Cerebellar nuclear complex (tissue), 1 donor: Measurements from ENCODE around the gene GRN.
"Not testable (repeated sequence)": the region's sequence is repeated elsewhere in the genome, so short reads cannot be mapped to it uniquely, and the experiment has no call there.

Experiments
- DNase-seq, 2 experiments: peaks; one replicate each; lab custom pipeline; 2025; lab: John Stamatoyannopoulos, UW

The GRN gene

DNA sequence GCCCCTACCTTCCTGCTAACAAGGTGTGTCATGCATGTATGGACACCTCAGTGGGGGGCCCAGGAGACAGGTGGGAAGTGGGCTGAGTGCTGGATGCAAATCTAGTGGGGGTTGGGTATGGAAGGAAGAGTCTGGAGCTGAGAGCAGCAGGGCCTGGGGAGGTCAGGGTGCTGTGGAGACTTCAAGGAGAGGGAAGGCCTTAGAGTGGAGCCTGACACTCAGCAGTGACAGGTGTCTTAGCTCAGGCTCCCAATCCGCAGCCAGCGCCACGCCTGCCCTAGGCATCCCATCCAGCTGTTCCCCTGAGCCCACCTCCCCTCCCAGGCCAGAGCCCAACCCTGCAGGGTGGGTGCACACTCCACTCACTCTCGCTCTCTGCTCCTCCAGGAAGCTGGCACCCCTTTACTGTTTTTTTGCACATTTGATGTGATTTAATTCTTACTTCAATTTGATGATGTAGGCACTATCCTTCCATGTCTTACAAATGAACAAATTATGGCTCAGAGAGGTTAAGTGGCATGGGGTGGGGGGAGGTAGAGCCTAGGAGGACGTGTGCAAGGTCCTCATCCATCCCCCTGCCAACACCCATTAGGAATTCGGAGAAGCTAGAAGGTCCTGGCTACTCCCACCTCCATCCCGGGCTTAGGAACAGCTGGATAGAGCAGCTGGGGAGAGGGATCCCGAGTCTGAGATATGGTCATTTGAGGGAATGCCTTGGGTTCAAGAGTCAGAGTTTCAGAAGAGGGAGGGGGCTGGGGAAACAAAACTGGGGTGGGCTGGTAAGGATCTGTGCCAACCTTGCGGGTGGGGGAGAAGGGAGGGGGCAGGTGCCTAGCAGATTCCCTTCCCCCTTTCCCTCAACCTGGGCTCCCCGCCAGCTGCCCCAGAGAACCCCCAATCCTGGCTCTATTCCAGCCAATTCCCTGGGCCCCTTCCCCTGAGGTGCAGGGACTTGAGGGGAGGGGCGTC lies 16.5 kb downstream of the GRN start:
- no peak for DNase-seq

DNA sequence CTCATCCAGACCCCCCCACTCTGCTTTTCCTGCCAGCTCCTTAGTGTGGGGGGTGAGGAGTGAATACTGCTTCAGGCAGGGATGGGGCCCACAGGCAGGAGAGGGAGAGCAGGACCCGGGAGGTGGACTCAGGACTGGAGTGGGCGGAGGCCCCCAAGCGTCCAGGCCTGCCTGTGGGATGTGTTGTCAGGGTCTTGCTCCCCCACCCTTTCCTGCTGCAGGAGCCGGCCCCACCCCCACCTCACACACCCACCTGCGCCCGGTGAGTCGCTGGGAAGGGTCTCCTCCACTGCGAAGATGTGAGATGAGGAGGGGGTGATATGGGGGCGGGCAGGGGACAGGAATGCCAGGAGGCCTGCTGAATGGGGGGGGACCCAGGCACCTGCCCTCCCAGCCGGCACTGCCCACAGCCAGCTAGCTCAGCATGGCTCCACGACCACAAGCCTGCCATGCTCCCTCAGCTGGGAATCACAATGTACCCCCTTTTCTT lies 17.4 kb downstream of the GRN start:
- no peak for DNase-seq

DNA sequence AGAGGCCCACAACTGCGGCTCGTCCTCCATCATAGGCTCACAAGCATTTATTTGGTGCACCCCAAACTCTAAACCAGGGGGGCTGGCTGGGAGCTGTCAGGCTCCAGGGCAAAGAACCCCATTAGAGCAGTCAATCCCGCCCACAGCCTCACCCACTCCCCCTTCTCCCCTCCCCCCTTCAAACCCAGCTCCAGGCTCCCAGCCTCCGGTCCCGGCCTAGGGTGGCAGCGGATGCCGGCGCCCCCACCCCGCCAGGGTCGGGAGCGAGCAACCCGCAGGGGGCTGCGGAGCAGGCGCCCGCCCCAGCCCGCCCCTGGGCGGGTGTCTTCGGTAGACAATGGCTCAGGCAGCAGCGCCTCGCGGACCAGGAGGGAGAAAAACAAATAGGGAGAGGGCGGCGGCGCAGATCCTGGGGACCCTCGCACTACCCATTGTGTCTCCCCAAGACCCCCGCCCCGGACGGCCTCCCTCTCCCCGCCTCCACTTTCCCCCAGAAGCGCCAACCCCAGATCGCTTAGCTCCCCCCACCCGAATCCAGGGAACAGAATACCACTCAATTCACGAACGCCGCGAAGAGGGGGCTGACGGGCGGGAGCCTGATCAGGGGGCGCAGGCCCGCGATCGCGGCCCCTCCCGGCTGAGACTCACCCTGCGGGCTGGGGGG lies 18.0 kb downstream of the GRN start:
- DNase-seq: no peak

DNA sequence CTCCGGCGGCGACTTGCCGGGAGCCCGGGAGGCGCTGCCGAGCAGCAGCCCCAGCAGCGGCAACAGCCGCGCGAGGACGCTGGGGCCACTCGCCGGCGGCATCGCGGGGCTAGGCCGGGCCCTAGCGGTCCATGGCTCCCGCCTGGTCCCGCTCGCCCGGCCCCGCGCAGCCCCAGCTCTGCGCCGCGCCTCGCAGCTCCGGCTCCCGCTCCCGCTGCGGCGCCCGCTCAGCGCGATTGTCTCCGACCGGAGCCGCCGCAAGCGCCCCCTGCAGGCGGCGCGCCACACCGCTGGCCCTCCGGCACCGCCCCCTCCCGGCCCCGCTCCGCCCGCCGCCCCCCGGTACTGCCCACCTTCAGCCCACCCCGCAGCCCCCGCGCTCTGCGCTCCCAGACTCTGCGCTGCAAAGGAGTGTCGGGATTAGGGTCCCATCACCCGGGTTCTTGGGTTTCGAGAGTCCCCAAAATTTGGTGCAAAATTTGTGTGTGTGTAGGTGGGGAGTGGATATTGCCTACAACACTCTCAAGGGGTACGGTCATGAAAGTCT lies 18.6 kb downstream of the GRN start, which contains the start of gene FAM171A2:
Gene FAM171A2 (minus strand): TSS at position 241 of the 547 bp plus-strand sequence. CDS start 139 bp downstream, at position 102.
- no peak for DNase-seq

DNA sequence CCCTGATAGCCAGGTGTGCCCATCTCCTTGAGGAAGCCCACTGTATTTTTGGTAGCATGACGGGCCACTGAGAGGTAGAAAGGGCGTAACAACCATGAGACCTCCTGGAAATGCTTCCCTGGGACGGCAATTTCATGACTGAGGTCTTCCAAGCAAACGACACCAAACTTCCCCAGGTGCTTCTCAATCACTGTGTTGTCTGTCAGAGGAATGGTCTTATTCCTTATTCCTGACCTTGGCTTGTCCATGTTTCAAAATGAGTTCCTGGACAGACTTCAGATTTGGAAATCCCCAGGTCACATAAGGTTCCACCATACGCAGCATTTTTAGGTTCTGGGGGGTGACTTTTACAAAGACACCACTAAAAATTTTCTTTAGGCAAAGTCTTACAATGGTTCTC lies 19.9 kb downstream of the GRN start:
- not testable (repeated sequence) for DNase-seq

DNA sequence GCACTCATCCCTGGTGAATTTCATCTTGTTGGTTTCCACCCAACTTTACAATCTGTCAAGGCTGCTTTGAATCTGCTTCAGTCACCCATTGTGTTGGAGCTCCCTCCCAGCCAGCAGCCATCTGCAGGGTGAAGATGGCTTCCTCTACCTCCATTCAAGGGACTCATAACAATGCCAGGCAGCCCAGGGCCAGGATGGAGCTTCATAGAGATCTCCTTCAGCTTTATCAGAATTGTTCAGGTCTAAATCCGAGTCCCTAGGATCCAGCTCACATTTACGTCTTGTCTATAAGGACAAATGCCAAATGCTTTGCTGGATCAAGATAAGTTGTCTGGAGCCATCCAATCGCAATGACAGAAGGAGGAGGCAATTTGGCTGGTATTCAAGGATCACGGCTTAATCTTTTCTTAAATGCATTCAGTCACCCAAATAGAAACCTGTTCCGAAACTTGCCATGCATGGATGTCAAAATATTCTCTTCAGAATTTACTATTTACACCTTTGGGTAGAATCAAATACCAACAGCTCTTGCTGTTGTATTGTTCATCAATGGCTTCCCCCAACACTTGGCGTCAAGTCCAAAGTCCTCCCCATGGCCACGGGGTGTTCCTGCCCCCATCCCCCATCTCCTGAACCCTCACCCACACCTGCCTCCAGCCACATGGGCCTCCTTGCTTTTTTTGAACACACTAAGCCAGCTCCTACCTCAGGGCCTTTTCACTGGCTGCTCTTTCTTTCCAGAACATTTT lies 22.3 kb downstream of the GRN start:
- no peak for DNase-seq

DNA sequence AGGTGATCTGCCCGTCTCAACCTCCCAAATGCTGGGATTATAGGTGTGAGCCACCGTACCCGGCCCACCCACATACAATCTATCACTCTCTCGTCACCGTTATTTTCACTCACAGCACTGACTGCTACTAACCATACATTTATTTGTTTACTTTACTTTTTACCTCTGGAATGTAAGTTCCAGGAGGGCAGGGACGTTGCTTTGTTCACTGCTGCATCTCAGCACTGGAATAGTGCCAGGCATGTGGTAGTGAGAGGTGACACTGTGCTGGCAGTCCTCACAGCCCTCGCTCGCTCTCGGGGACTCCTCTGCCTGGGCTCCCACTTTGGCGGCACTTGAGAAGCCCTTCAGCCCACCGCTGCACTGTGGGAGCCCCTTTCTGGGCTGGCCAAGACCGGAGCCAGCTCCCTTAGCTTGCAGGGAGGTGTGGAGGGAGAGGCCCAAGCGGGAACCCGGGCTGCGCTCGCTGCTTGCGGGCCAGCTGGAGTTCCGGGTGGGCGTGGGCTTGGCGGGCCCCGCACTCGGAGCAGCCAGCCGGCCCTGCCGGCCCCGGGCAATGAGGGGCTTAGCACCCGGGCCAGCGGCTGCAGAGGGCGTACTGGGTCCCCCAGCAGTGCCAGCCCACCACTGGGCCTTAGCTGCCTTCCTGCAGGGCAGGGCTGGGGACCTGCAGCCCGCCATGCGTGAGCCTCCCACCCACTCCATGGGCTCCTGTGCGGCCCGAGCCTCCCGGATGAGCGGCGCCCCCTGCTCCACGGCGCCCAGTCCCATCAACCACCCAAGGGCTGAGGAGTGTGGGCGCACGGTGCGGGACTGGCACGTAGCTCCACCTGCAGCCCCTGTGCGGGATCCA lies 23.5 kb downstream of the GRN start:
- not testable (repeated sequence) for DNase-seq

DNA sequence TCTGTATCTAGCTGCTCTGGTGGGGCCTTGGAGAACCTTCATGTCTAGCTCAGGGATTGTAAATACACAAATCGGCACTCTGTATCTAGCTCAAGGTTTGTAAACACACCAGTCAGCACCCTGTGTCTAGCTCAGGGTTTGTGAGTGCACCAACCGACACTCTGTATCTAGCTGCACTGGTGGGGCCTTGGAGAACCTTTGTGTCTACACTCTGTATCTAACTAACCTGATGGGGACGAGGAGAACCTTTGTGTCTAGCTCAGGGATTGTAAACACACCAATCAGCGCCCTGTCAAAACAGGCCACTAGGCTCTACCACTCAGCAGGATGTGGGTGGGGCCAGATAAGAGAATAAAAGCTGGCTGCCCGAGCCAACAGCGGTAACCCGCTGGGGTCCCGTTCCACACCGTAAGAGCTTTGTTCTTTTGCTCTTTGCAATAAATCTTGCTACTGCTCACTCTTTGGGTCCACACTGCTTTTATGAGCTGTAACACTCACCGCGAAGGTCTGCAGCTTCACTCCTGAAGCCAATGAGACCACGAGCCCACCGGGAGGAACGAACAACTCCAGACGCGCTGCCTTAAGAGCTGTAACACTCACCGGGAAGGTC lies 24.4 kb downstream of the GRN start:
- not testable (repeated sequence) for DNase-seq

DNA sequence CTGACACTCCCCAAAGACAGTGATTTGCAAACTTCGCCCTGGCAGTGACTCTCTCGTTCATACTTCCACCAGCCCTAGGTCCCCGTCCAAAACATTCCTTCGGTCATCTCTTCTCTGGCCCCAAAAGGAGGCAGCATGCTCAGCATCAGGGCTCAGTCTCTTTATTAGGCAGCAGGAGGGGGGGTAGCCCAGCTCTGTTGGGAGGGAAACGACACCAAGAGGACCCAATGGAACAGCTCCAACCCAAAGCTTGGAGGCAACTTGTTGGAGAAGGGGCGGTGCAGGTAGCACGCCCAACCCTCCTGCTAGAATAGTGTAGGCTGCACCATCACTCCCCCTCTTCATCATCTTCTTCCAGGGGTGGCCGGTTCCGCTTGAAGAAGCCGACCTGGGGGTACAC lies 26.9 kb downstream of the GRN start:
- DNase-seq: no peak

DNA sequence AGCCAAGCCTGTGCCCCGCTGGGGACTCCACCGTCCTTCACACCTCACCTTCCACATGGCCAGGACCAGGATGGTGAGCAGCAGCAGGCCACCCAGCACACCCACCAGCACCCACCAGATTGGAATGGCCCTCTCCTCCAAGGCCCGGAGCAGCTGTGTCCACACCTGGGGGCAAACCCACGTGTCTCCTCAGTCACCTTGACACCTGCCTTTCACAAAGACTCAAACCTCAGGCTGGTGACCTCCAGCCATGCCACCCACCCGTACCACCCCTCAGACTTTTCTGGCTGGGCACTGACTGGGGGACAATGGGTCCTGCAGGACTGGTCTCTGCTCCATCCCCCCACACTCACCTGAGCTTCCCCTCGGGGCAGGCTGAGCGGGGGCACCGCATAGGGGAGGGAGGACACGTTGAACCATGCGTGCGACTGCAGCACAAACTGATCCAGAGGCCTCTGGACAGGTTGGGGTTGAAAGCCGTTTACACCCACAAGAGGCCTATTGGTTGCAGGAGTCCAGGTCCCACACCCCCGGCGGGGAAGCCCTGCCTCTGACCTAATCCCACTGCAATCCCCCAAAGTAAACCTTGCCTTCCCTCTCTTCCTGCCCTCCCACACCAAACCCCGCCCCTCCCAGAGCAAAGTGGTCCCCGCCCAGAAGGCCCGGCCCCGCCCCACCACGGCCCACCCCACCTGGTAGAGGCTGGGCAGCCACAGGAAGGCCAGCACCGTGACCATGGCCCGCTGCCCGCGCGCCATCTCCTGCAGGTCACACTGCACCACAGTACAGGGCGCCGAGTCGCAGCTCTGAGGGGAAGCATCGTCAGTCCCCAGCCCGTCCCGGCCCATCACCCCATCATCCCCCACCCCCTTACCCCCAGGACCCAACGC lies 29.4 kb downstream of the GRN start:
- no peak for DNase-seq

DNA sequence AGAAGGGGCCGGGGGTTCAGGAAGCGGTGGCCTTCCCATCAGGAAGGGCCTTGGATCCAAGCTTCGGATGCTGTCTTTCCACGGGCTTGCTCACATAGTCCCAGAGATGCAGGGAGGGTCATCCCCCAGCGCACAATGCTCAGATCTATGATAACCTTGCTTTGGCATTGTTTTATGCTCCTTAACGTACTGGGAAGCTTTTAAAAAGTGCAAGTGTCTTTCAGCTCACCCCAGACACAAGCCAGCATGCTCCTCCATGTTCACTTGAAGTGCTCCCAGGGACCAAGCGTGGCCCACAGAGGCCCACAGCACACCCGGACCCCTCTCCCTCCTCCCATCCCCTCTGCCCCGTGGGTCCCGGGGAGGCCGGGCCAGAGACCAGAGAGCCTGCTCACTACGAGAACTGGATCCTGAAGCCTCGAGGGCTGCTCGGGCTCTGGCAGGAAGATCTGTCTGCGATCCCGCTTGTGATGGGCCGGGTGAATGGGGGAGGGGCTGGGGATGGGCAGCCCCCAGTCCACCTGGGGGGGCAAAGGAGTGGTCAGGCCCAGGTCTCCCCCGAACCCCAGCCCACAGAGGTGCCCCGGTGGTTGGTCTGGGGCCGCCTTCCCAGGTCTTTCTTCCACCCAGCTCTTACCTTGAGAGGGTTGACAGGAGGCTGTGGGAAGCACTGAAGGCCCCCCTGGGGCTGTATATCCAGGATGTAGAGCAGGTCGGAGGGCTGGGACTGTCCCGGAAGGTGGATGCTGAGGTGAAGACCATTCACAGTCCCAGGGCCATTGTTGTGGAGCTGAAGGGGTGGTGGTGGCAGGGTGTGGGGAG lies 30.3 kb downstream of the GRN start:
- DNase-seq: no peak

DNA sequence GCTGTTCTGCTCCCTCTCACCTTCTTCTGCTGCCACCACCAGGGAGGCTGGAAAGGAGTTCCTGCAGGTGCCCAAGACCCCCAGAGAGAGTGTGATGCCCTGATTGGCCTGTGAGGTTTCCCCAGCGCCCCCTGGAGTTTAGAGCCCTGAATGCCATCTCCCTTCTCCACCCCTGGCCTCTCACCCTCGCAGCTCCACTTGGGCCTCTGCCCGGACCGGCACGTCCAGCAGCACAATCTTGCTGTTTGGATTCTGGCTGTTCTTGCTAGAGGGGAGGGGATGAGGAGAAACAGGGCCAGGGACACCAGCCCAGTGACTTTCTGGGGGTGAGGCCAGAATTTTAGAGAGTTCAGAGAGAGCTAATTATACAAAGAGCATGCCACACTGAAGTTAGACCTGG lies 31.0 kb downstream of the GRN start:
- no peak for DNase-seq

DNA sequence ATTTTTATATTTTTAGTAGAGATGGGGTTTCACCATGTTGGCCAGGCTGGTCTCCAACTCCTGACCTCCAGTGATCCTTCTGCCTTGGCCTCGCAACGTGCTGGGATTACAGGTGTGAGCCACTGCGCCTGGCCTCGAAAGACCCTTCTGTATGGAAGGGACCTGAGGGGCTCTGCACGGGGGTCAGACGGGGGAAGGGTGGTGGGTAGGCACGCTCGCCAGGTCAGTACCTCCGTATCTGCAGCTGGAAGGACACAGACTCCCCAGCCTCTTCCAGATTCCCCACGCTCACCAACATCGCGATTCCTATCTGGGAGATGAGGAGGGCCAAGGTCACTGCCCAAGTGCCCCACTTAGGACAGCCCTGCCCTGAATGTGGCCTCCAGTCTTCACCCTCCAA lies 31.7 kb downstream of the GRN start:
- DNase-seq: no peak

DNA sequence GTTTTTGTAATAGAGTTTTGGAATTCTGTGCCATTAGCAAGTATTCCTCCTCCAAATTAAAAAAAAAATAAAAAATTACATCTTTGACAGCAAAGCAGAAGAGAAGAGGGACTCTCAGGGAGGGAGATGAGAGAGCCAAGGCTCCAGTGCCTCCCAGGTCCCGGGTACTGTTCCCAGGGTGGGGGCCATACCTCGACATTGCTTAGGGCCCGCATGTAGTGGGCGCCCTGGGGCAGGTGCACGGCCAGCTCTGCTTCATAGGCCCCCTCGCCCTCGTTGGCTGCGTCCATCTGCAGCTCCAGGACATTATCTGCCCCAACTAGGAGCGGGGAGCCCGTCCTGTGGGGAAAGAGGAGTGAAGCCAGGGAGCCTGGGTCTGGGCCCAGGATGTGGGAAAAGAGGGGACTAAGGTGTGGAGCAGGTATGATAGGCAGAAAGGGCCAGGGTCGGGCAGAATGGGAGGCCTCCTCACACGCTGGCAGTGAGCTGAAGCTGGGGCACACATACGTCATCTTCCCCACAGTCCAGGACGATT lies 33.1 kb downstream of the GRN start:
- DNase-seq: no peak

DNA sequence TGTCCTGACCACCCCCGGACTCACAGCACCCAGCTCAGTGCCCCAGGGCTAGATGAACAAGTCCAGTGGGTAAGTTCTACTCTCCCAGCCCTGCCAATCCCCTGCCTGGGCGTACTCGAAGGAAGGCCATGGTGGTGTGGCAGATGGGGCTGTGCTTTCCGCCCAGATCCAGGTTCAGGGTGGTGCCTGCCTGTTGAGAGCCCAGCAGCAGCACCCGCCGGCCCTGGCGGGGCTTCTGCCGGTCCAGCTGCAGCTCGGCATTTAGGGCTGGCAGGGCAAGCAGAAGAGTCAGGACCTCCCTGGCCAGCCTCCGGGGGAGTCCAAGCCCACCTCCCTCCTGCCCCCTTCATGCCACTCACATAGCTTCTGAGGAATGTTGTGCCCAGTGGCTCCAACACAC lies 34.8 kb downstream of the GRN start:
- DNase-seq: no peak

DNA sequence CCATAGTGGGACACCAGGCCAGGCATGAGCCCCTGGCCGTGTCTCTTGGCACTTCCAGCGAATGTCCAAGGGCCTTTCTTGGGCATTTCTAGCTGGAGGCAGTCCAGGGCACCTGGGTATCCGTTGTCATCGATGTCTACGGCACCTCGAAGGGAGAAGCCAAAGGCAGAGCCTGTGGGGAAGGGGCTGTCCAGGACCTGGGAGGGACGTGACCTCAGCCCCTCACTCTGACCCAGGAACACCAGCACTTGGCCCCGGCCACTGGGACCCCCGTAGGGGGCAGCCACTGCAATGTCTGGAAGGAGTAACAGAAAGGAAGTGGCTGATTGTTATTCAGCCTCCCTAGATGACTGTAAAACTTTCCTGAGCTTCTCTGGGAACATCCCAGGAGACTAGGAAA lies 35.7 kb downstream of the GRN start:
- no peak for DNase-seq

DNA sequence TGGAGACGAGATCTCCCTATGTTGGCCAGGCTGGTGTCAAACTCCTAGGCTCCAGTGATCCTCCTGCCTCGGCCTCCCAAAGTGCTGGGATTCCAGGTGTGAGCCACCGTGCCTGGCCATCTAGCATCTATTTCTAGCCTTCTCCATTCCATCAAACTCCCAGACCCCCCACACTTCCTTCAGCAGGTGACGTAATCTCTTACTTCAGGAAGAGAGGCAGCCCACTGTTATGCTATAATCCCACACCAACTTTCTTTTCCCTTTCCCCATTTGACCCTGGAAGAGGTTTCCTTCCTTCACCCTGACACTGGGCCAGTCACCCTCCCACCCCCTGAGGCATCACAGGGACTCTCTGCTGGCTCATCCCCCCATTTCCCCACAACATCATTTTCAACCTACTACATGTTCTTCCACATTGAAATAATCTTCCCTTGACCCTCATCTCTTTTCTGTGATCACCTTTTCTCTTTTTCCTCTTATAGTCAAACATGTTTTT lies 36.8 kb downstream of the GRN start:
- DNase-seq: no peak

DNA sequence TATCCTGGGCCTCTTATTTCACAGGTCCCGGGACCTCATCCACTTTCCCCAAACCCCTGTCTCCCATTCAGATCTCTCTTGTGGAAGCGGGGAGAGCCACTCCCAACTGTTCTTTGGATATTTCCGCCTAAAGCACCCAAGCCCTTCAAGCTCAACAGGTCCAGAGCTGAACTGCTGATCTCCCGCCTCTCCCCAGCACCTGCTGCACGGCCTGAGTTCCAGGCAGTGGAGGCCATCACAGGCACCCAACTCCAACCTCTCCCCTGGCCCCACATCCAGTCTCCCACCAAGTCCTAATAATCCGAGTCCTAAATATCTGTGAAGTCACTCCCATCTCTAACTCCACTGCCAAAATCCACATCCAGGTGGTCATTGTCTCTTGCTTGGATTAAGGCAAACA lies 37.8 kb downstream of the GRN start:
- DNase-seq: no peak
